ENCODE data around the gene C1orf105. TPM values are rescaled to one million over a fixed set of nuclear protein-coding genes. Genes with fewer than 3 reads are reported as not detected.

C1orf105 gene
- total and polyA plus RNA-seq, 2 experiments from 2014 or later, result 0.23 to 2.2 TPM

DNA sequence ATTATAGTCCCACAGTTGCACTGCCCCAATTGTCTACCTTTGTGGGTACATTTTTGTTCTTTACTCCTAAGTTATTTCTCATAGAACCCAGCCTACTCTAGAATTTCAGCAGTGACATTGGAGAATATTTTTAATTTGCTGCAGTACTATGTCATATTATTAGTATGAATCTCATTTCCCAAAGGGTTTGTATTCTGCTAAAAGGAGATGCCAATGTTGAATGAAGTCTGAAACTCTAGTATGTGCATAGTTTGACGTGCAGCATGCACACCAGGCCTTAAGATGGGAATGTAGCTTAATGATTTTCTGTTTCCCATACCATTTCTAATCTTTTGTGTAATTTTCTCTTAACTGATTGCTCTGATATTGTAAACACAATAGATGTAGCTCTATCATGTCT lies 10.5 kb upstream of the C1orf105 start:
- Histone ChIP-seq H3K27ac (no peak overlapping the region), H3K36me3 (replicated peaks; ENCODE audit: insufficient read depth, low read depth) (no peaks in the 10 kb centered on the region), H3K9me2 (replicated peaks; ENCODE audit: insufficient read depth) (no peaks in the 10 kb centered on the region), H3K27me3 (no peaks in the 10 kb centered on the region), H4K20me1 (ENCODE audit: insufficient read depth, poor library complexity, severe bottlenecking) (no peaks in the 10 kb centered on the region), H2AFZ (no peak overlapping the region), H3K4me3 (no peak overlapping the region), H3K4me1 (ENCODE audit: insufficient read depth) (no peaks in the 10 kb centered on the region), H3K9me3 (ENCODE audit: low read depth) (no peaks in the 10 kb centered on the region), H3K4me2 (no peak overlapping the region), H3K79me2 (no peaks in the 10 kb centered on the region)
- DNase-seq (ENCODE audit: low spot score), result no peak
- TF ChIP-seq EZH2 (IDR thresholded peaks at IDR 0.05; ENCODE audit: borderline replicate concordance) (no peak), EZH2phosphoT487 (IDR thresholded peaks at IDR 0.05; ENCODE audit: low read depth, severe bottlenecking, unreplicated experiment) (no peak)
- TF ChIP-seq, protein P1, sequence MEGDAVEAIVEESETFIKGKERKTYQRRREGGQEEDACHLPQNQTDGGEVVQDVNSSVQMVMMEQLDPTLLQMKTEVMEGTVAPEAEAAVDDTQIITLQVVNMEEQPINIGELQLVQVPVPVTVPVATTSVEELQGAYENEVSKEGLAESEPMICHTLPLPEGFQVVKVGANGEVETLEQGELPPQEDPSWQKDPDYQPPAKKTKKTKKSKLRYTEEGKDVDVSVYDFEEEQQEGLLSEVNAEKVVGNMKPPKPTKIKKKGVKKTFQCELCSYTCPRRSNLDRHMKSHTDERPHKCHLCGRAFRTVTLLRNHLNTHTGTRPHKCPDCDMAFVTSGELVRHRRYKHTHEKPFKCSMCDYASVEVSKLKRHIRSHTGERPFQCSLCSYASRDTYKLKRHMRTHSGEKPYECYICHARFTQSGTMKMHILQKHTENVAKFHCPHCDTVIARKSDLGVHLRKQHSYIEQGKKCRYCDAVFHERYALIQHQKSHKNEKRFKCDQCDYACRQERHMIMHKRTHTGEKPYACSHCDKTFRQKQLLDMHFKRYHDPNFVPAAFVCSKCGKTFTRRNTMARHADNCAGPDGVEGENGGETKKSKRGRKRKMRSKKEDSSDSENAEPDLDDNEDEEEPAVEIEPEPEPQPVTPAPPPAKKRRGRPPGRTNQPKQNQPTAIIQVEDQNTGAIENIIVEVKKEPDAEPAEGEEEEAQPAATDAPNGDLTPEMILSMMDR (IDR thresholded peaks at IDR 0.05; ENCODE audit: poor library complexity), result no peak
- WGBS (ENCODE audit: low lambda C conversion rate, missing lambda C conversion rate), result 90% methylated on average over 1 of the region's 1 CpG

GRCh38 chr1:172411791-172412338 lies 8.6 kb upstream of the C1orf105 start:
- no peaks in the 10 kb centered on the region for H3K4me1 ChIP-seq (ENCODE audit: insufficient read depth)
- TF ChIP-seq EZH2phosphoT487 (IDR thresholded peaks at IDR 0.05; ENCODE audit: low read depth, severe bottlenecking, unreplicated experiment) (no peak), EZH2 (IDR thresholded peaks at IDR 0.05; ENCODE audit: borderline replicate concordance) (no peak)
- TF ChIP-seq, protein P1 (IDR thresholded peaks at IDR 0.05; ENCODE audit: poor library complexity), result no peak
- H3K79me2 ChIP-seq, result no peaks in the 10 kb centered on the region
- H3K9me2 ChIP-seq (replicated peaks; ENCODE audit: insufficient read depth), result no peaks in the 10 kb centered on the region
- no peaks in the 10 kb centered on the region for H4K20me1 ChIP-seq (ENCODE audit: insufficient read depth, poor library complexity, severe bottlenecking)
- H3K9me3 ChIP-seq (ENCODE audit: low read depth), result no peaks in the 10 kb centered on the region
- no peaks in the 10 kb centered on the region for H3K27me3 ChIP-seq
- no peak overlapping the region for H2AFZ ChIP-seq
- no peak overlapping the region for H3K4me3 ChIP-seq
- no peak overlapping the region for H3K27ac ChIP-seq
- H3K4me2 ChIP-seq, result no peak overlapping the region
- WGBS (ENCODE audit: low lambda C conversion rate, missing lambda C conversion rate), result 99% methylated on average over 2 of the region's 2 CpGs
- H3K36me3 ChIP-seq (replicated peaks; ENCODE audit: insufficient read depth, low read depth), result no peaks in the 10 kb centered on the region
- no peak for DNase-seq (ENCODE audit: low spot score)

DNA sequence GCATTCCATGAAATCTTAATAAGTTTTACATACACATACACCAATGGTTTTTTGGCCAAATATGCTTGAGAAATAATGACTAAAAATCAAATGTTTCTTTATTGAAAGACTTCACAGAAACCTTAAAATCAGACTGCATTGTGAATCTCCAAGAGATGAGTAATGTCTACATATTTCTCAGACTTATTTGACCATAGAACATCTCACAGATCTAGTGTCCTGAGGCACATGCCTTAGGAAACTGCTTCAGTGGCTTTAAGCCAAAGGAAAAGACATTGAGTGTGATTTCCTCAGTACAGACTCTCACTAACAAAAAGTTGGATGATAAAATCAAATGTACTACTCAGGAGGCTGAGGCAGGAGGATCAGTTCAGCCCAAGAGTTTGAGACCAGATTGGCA lies 6.2 kb upstream of the C1orf105 start:
- no peaks in the 10 kb centered on the region for H3K4me1 ChIP-seq (ENCODE audit: insufficient read depth)
- H3K9me2 ChIP-seq (replicated peaks; ENCODE audit: insufficient read depth), result no peaks in the 10 kb centered on the region
- H3K4me3 ChIP-seq, result no peak overlapping the region
- no peak overlapping the region for H2AFZ ChIP-seq
- H4K20me1 ChIP-seq (ENCODE audit: insufficient read depth, poor library complexity, severe bottlenecking), result no peaks in the 10 kb centered on the region
- no peak for DNase-seq (ENCODE audit: low spot score)
- no peak for TF ChIP-seq EZH2phosphoT487 (IDR thresholded peaks at IDR 0.05; ENCODE audit: low read depth, severe bottlenecking, unreplicated experiment)
- TF ChIP-seq, protein P1 (IDR thresholded peaks at IDR 0.05; ENCODE audit: poor library complexity), result no peak
- no peaks in the 10 kb centered on the region for H3K27me3 ChIP-seq
- H3K27ac ChIP-seq, result no peak overlapping the region
- no peak overlapping the region for H3K4me2 ChIP-seq
- no peaks in the 10 kb centered on the region for H3K9me3 ChIP-seq (ENCODE audit: low read depth)
- H3K36me3 ChIP-seq (replicated peaks; ENCODE audit: insufficient read depth, low read depth), result no peaks in the 10 kb centered on the region
- H3K79me2 ChIP-seq, result peaks cover 3% of the 10 kb centered on the region
